GM23248 (cell line): ENCODE results near the gene PAPOLB.

ENCODE experiments used
- EZH2 ChIP-seq: fragments of 200-600 bp; sonication (generic); IDR thresholded peaks from 2 replicates; pipeline ENCODE4 v1.6.1; 2018; ENCODE audit warnings: antibody characterized with exemption, mild to moderate bottlenecking; ENCODE audit not compliant: insufficient read depth, poor library complexity, severe bottlenecking
- EZH2phosphoT487 ChIP-seq: fragments of 200-600 bp; sonication (generic); IDR thresholded peaks from 2 replicates; pipeline ENCODE4 v1.6.1; 2018; ENCODE audit warnings: antibody characterized with exemption, moderate library complexity, mild to moderate bottlenecking, low read depth; ENCODE audit not compliant: insufficient read depth

DNA sequence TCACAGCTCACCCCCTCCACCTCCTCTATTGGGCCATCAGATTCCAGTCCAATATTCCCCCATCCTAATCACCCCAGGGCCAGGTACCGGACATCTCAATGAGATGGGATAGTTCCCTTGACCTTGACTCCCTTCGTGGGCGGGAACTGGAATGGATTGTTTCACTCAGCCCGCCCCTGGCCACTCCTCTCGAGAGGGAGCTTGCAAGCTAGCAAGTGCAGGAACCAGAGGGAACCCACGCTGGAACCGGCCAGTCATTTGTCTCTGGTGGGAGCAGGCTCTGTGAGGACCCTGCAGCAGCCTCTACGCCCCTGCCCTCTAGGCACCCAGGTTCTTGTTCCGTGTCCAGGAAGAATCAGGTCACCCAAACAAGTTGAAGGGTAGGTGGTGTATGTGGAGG, 32.7 kb upstream of the PAPOLB start:
- TF ChIP-seq EZH2phosphoT487, result no peak
- no peak for TF ChIP-seq EZH2
